Islet of Langerhans (tissue), 1 donor: ENCODE results near the gene ZNF385A.
"Not testable (repeated sequence)": the region's sequence is repeated elsewhere in the genome, so short reads cannot be mapped to it uniquely, and the experiment has no call there.

Source experiments
- FAIRE-seq: peaks from one replicate; lab custom pipeline; 2011; peaks lifted over from hg19 to GRCh38; lab: Jason Lieb, UNC

Gene ZNF385A

DNA sequence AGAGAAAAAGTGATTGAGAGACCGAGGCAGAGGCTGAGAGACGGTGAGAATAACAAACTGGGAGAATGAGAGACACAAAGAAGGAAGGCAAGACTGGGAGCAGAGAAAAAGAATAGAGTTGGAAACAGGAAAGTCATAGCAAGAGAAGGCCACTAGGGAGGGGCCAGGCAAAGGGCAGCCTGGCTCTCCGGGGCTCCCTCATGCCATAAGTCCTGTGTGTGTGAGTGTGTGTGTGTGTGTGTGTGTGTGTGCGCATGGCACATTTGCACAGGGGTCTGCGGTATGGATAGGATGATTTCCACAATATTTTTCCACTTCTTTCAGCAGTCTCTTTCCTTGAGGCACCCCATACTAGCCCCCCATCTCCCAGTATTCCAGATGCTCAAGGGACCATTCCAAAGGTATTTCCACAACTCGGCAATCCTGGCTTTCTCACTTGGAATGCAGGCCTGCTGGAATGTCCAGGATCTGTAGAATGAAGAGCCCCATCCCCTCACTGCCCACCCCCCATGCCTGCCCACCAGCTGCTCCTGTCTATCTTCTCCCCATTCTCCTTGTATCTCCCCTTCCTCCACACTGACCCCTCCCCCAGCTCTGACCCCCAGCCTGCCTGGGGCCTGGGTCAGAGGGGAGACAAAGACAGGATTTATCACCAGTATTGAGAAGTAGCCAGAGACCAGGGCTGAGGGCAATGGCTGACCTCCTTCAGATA is 29.3 kb downstream of the ZNF385A start:
- no peak for FAIRE-seq

DNA sequence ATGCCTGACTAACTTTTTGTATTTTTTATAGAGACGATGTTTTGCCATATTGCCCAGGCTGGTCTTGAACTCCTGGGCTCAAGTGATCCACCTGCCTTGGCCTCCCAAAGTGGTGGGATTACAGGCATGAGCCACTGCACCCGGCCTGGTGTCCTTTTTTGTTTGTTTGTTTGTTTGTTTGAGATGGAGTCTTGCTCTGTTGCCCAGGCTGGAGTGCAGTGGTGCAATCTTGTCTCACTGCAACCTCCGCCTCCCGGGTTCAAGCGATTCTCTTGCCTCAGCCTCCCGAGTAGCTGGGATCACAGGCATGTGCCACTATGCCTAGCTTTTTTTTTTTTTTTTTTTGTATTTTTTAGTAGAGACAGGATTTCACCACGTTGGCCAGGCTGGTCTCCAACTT is 30.3 kb downstream of the ZNF385A start:
- FAIRE-seq, result not testable (repeated sequence)

GRCh38 chr12:54352891-54353874 is 31.4 kb downstream of the ZNF385A start:
- FAIRE-seq, result no peak

DNA sequence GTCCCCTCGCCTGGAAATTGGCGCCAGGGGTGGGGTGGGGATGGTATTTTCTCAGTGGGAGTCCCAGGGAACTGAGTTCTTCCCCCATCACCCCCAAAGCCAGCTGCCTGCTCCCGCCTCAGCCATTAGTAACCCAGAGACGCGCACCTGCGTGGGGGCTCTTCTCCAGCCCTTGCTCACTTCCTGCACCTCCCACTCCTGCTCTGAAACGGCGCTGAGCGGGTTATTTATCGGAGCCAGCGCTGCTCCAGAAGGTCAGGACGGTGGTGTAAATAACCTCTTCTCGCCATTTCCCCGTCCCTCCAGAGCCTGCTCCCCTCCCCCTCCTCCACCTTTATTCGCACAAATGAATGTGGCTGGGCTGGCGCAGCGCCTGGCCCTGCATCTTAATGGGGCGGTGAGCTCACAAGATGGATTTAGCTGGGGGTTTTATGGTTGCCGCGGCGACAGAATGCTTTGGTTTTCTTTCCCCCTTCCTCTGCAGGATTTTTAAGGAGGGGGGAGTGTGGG is 32.5 kb downstream of the ZNF385A start:
- FAIRE-seq, result no peak

GRCh38 chr12:54351341-54351740 is 33.2 kb downstream of the ZNF385A start:
- FAIRE-seq, result no peak

- no peak for FAIRE-seq
Observed at GRCh38 chr12:54350743-54351142, 33.8 kb downstream of the ZNF385A start.

- FAIRE-seq, result no peak
Observed at GRCh38 chr12:54349679-54350078, 34.9 kb downstream of the ZNF385A start.

DNA sequence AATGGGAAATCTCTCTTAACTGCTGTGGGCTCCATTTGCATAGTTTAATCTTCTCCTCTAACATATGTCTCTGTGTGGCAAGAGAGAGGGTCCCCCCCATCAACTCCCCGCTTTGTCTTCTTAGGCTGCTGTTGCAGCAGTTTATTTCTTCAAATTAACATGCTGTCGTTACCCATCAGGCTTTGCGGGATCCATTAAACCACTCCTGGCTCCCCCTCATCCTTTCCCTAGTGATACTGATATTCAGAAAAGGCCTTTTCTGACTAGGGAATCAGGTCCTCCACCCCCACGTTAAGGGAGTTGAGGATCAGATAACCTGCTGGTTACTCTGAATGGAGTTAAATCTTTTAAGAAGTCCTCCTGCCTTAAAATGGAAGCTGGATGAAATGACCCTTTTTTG is 35.5 kb downstream of the ZNF385A start:
- no peak for FAIRE-seq

DNA sequence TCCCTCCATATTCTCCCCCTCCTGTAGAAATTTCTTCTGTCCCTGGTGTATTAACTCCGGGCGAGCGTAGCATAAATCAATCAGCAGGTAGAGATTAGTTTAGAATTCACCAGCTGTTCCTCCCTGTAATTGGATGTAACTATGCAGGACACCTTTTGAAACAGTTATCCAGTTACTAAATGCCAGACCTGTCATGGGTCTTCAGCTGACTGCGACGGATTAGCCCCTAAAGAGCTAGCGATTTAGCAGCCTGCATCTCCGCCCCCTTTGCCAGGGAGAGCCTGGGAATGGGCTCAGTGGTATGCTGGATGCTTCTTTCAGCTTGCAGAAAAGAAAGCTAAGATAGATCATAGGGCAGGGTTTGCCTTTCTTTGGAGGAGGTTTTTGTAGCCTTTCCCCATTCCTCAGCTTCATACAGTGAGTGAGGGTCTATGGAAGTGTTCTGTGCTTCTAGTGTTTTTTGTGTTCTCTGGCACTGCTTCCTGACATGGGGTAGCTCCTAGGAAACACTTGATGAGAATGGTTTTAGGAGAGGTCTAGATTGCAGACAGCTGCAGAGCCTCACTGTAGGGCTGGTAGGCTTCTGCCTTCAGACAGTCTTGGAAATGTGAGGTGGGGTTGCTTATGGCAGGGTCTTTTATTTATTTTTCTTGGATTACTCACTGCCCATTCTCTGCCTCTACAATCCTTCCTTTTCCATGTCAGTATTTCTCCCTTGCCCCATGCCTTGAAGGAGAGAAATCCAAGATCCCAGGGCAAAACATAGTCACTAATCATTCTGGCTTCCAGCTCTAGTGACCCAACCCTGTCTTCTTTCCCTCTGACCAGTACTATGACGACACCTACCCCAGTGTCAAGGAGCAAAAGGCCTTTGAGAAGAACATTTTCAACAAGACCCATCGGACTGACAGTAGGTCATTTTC is 42.9 kb downstream of the ZNF385A start:
- FAIRE-seq, result no peak

GRCh38 chr12:54340846-54341245 is 43.7 kb downstream of the ZNF385A start:
- FAIRE-seq, result no peak

- no peak for FAIRE-seq
Observed at GRCh38 chr12:54338698-54339296, 45.7 kb downstream of the ZNF385A start.

DNA sequence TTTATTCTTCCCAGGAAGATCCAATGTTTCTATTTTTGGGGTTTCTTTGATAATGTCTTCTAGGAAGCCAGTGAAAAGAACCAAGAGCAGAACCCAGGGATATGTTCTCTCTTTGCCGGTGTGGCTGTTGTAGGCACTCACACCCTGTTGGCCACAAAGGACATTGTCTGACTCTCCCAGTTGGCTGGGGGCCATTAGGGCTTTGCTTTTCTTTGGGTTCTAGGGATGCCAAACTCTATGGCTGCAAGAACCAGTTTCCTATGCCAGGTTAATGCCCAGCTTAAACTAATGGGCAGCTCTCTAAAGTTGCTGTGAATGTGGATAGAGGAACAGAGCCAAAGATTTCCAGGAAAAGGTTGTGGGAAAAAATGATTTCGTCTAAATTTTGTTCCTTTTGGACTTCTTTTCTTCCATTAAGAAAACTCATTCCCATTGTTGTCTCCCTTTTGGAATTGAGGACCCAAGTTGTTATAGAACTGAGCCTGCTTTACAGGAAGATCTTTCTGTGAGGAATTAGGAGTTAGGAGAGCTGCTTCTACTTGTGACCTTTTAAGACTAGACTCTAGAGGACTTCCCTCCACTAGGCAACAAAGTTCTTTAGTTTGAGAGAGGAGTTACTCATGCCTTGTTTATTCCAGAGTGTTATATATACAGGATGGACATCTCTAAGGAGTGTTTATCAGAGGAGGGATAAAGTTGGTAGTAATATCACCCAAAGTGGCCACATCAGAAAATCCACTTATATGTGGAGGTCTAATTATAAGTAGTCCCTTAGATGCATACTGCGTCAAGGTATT is 46.5 kb downstream of the ZNF385A start:
- no peak for FAIRE-seq

- no peak for FAIRE-seq
Observed at GRCh38 chr12:54337280-54337842, 47.2 kb downstream of the ZNF385A start.

GRCh38 chr12:54333420-54334034 is 51.0 kb downstream of the ZNF385A start:
- FAIRE-seq, result no peak

GRCh38 chr12:54331461-54331860 is 53.1 kb downstream of the ZNF385A start:
- no peak for FAIRE-seq

DNA sequence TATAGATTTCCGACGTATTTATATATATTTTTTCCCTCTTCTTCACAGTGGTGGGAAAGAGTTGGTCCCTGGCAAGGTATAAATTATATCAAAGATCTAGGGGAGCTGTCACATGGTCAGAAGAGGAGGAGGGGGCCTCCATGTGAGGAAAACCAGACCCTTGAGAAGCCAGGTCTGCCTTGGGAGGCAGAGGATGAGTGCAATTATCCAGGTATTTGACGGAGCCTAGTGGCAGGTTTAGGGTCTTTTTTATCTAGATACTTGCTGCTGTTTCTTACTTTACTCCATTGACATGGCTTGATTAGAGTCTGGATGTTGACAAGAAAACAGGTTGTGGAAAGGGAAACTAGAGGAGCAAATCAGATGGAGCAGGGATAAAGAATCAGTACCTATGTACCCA is 54.1 kb downstream of the ZNF385A start:
- FAIRE-seq, result no peak

DNA sequence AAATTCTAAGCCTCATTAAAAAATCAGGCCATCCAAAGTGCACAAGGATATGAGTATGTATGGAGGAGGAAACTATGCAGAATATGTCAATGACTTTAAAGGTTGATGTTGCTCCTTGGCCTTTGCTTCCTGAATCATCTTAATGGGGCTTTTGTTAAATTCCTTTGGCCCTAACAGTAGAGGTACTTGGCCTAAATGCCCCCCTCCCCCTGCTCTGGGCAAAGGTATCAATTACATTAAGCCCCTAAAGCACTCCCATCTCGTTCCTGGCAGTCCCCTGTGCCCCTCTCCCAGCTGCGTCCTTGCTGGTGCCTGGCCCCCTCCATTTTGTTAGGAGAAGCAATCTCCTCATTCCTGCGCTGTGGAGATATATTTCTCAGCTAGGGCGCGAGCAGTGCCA is 54.8 kb downstream of the ZNF385A start:
- FAIRE-seq, result no peak

DNA sequence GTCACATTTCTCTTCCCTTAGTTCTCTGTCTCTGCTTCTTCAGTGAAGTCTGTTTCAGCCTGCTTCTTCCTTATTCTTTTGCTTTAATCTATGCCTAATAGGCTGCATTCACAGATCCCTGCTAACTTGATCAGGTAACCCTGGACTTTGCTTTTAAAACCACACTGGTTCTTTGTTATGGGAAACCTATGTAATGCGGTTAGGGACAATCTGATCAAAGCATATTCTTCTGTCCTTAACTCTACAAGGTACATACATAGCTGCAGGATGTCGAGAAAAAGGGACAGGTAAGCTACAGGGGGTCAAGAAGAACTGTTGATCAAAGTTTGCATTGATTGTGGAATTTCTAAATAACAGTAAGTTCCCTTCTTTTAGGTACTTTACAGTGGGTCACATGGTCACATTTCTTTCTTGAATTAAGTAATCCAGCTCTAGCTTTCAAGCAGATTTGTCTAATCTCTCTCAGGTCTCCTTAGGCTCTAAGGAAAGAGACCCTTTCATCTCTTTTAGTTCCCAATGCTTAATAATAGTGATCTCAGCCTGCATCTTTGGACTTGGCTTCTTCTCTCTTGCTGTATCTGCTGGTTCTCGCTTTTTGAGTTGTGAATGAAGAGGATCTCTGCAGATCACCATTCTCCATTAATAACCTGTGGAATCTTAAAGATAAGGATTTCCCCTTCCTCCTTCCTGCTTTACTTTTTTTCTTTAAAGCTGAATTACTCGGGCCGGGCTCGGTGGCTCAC is 55.8 kb downstream of the ZNF385A start:
- no peak for FAIRE-seq

GRCh38 chr12:54325442-54326109 is 59.0 kb downstream of the ZNF385A start:
- FAIRE-seq, result not testable (repeated sequence)
